Tibial nerve (tissue), 4 donors: ENCODE measurements around the gene RALGAPB. TPM values are rescaled to one million over a fixed set of nuclear protein-coding genes. Genes with fewer than 3 reads are reported as not detected.

Experiments
- DNase-seq, 2 donors: peaks; one replicate each; pipeline ENCODE4 v3.0.0-alpha.2; 2019; ENCODE audit warnings: low spot score in 2 of 2
- H3K27ac ChIP-seq, 4 donors: fragments of 200-600 bp; sonication (generic) in 3 of 4; one replicate each; pipeline ENCODE4 v1.5.1; 2017 to 2019; ENCODE audit warnings: mild to moderate bottlenecking in 1 of 4
- H3K27me3 ChIP-seq, 2 donors: fragments of 200-600 bp; sonication (generic) in 1 of 2; one replicate each; pipeline versions ENCODE4 v1.5.1 to v1.6.0; 2017 to 2019
- H3K36me3 ChIP-seq, 3 donors: fragments of 200-600 bp; sonication (generic); one replicate each; pipeline ENCODE4 v1.5.1; 2018 to 2019
- H3K4me1 ChIP-seq, 4 donors: fragments of 200-600 bp; sonication (generic) in 3 of 4; one replicate each; pipeline ENCODE4 v1.5.1; 2017 to 2019
- H3K4me3 ChIP-seq, 4 donors: fragments of 200-600 bp; sonication (generic) in 3 of 4; one replicate each; pipeline ENCODE4 v1.5.1; 2017 to 2019; ENCODE audit warnings: mild to moderate bottlenecking in 1 of 4, moderate library complexity in 1 of 4
- H3K9me3 ChIP-seq, 4 donors: fragments of 200-600 bp; sonication (generic) in 3 of 4; one replicate each; pipeline ENCODE4 v1.5.1; 2017 to 2019
- CTCF ChIP-seq, 5 experiments: fragments of 200-600 bp in 3 of 5; fragments of 450-650 bp in 2 of 5; sonication (generic) in 3 of 5; IDR thresholded peaks; one replicate each; pipeline ENCODE4 v1.5.1; 2016 to 2019; ENCODE audit warnings: antibody characterized with exemption in 5 of 5, mild to moderate bottlenecking in 3 of 5, moderate library complexity in 2 of 5
- EP300 ChIP-seq, 2 donors: sonication (generic); formaldehyde crosslinking; IDR thresholded peaks; one replicate each; pipeline ENCODE4 v1.6.1; 2017; ENCODE audit warnings: antibody characterized with exemption in 2 of 2, mild to moderate bottlenecking in 1 of 2
- POLR2A ChIP-seq, 2 donors: fragments of 450-650 bp; IDR thresholded peaks; one replicate each; pipeline ENCODE4 v1.6.1; 2017; ENCODE audit warnings: antibody characterized with exemption in 2 of 2, mild to moderate bottlenecking in 2 of 2, moderate library complexity in 2 of 2
- WGBS, 2 donors: methylation state at CpG; one replicate each; pipeline ENCODE4 v1.1.5; 2018; 5-methylcytosine and 5-hydroxymethylcytosine counted together
- total RNA-seq, 4 donors: library from RNA; depleted of rRNA; stranded (reverse); fragments of >200 nt; gene quantifications; one replicate each; pipeline ENCODE4 v1.1.0, GENCODE V29; 2016

Gene RALGAPB
- total RNA-seq, 4 donors from 2014 or later, result 33.9 to 45.9 (median 44.3) TPM

GRCh38 chr20:38515631-38516030 is 43.0 kb downstream of the RALGAPB start:
- Histone ChIP-seq H3K27ac (no peak overlapping the region), H3K36me3 (peaks cover 0 to 52% (median 0%) of the 10 kb centered on the region in 3 donors), H3K27me3 (no peaks in the 10 kb centered on the region), H3K4me3 (no peak overlapping the region), H3K4me1 (peaks cover 0 to 2% (median 0%) of the 10 kb centered on the region in 4 donors), H3K9me3 (no peaks in the 10 kb centered on the region)
- WGBS, 2 donors, result 58 to 61% methylated on average over 2 of the region's 2 CpGs
- no peak for DNase-seq
- no peak for TF ChIP-seq CTCF (IDR thresholded peaks at IDR 0.05)
- no peak for TF ChIP-seq POLR2A (IDR thresholded peaks at IDR 0.05)
- TF ChIP-seq EP300 (IDR thresholded peaks at IDR 0.05), result no peak

GRCh38 chr20:38519426-38519825 is 46.8 kb downstream of the RALGAPB start:
- no peak for DNase-seq
- Histone ChIP-seq H3K27ac (no peak overlapping the region), H3K27me3 (no peaks in the 10 kb centered on the region), H3K36me3 (peaks cover 0 to 53% (median 0%) of the 10 kb centered on the region in 3 donors), H3K4me3 (no peak overlapping the region), H3K9me3 (no peaks in the 10 kb centered on the region), H3K4me1 (peaks cover 0 to 5% (median 0%) of the 10 kb centered on the region in 4 donors)
- WGBS, 2 donors, result 78 to 81% methylated on average over 1 of the region's 1 CpG
- TF ChIP-seq POLR2A (IDR thresholded peaks at IDR 0.05) (no peak), EP300 (IDR thresholded peaks at IDR 0.05) (no peak), CTCF (IDR thresholded peaks at IDR 0.05) (no peak)

DNA sequence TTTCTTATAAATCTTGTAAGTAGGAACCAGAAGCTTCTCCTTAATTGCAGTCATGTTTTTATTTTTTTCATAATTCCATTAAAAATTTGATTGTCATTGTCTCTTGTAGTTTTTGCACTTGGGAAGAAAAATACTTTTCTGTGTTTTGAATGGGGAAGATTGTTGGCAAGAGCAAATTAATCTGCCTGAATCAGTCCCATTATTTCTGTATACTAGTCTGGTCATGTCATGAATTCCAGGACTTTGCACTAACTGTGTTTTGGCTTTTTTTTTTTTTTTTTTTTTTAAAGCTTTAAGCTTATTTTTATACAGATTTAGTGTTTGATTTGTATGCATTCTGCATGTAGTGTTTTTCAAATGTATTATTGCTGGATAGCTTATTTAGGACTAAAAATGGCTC is 47.6 kb downstream of the RALGAPB start:
- Histone ChIP-seq H3K4me3 (no peak overlapping the region), H3K4me1 (peaks cover 0 to 5% (median 0%) of the 10 kb centered on the region in 4 donors), H3K36me3 (peaks cover 0 to 55% (median 0%) of the 10 kb centered on the region in 3 donors), H3K9me3 (no peaks in the 10 kb centered on the region), H3K27ac (no peak overlapping the region), H3K27me3 (no peaks in the 10 kb centered on the region)
- TF ChIP-seq EP300 (IDR thresholded peaks at IDR 0.05), result no peak
- no peak for TF ChIP-seq POLR2A (IDR thresholded peaks at IDR 0.05)
- TF ChIP-seq CTCF (IDR thresholded peaks at IDR 0.05), result no peak
- DNase-seq, result no peak

- Histone ChIP-seq H3K4me1 (peaks cover 0 to 5% (median 0%) of the 10 kb centered on the region in 4 donors), H3K36me3 (peaks cover 0 to 58% (median 0%) of the 10 kb centered on the region in 3 donors), H3K27me3 (no peaks in the 10 kb centered on the region), H3K4me3 (no peak overlapping the region), H3K27ac (no peak overlapping the region), H3K9me3 (no peaks in the 10 kb centered on the region)
- no peak for DNase-seq
- no peak for TF ChIP-seq POLR2A (IDR thresholded peaks at IDR 0.05)
- TF ChIP-seq CTCF (IDR thresholded peaks at IDR 0.05), result no peak
- TF ChIP-seq EP300 (IDR thresholded peaks at IDR 0.05), result no peak
- 78 to 97% methylated on average over 1 of the region's 1 CpG for WGBS, 2 donors
These were observed 51.1 kb downstream of the RALGAPB start for GRCh38 chr20:38523697-38524096.

GRCh38 chr20:38528167-38528566 is 55.5 kb downstream of the RALGAPB start:
- Histone ChIP-seq H3K9me3 (no peaks in the 10 kb centered on the region), H3K4me1 (no peaks in the 10 kb centered on the region), H3K27me3 (no peaks in the 10 kb centered on the region), H3K27ac (no peak overlapping the region), H3K4me3 (no peak overlapping the region), H3K36me3 (peaks cover 0 to 77% (median 0%) of the 10 kb centered on the region in 3 donors)
- 93 to 96% methylated on average over 3 of the region's 3 CpGs for WGBS, 2 donors
- DNase-seq, result no peak
- TF ChIP-seq CTCF (IDR thresholded peaks at IDR 0.05), result no peak
- no peak for TF ChIP-seq EP300 (IDR thresholded peaks at IDR 0.05)
- TF ChIP-seq POLR2A (IDR thresholded peaks at IDR 0.05), result no peak
